Measurements from ENCODE around the gene NKAIN2. TPM values are rescaled to one million over a fixed set of nuclear protein-coding genes. Genes with fewer than 3 reads are reported as not detected.
"Not testable (repeated sequence)": the region's sequence is repeated elsewhere in the genome, so short reads cannot be mapped to it uniquely, and the experiment has no call there.

The NKAIN2 gene
- total RNA-seq, 2 donors from 2014 or later, result 0.31 to 2.3 TPM

GRCh38 chr6:124400261-124400999 is 596.8 kb downstream of the NKAIN2 start:
- Histone ChIP-seq H3K4me3 (no peak overlapping the region), H3K9me3 (no peaks in the 10 kb centered on the region), H3K36me3 (no peaks in the 10 kb centered on the region), H3K27ac (no peak overlapping the region), H3K4me1 (no peaks in the 10 kb centered on the region), H3K27me3 (no peaks in the 10 kb centered on the region)
- no peak for DNase-seq (ENCODE audit: low spot score)
- peak in 1 of 2 donors; percentile 45 for TF ChIP-seq CTCF (IDR thresholded peaks at IDR 0.05)

- not testable (repeated sequence) for H3K27ac ChIP-seq; H3K36me3 ChIP-seq; DNase-seq (ENCODE audit: low spot score)
These were observed 606.8 kb downstream of the NKAIN2 start for GRCh38 chr6:124410425-124410824.

GRCh38 chr6:124412657-124413056 is 609.0 kb downstream of the NKAIN2 start:
- H3K4me1 ChIP-seq; H3K27me3 ChIP-seq; H3K4me3 ChIP-seq; DNase-seq (ENCODE audit: low spot score); H3K36me3 ChIP-seq; H3K27ac ChIP-seq; H3K9me3 ChIP-seq: not testable (repeated sequence)

More at GRCh38 chr6:124410425-124410824, 606.8 kb downstream of the NKAIN2 start:
- not testable (repeated sequence) for H3K4me1 ChIP-seq, H3K4me3 ChIP-seq, H3K27me3 ChIP-seq, H3K9me3 ChIP-seq

GRCh38 chr6:124420116-124420840 is 616.6 kb downstream of the NKAIN2 start:
- H3K4me1 ChIP-seq, result no peaks in the 10 kb centered on the region
- TF ChIP-seq CTCF (IDR thresholded peaks at IDR 0.05), result no peak
- no peak overlapping the region for H3K27ac ChIP-seq
- no peak overlapping the region for H3K4me3 ChIP-seq
- no peaks in the 10 kb centered on the region for H3K36me3 ChIP-seq
- no peaks in the 10 kb centered on the region for H3K9me3 ChIP-seq
- DNase-seq (ENCODE audit: low spot score), result no peak
- no peaks in the 10 kb centered on the region for H3K27me3 ChIP-seq

- Histone ChIP-seq H3K36me3 (no peaks in the 10 kb centered on the region), H3K4me3 (no peak overlapping the region), H3K9me3 (no peaks in the 10 kb centered on the region), H3K27ac (no peak overlapping the region), H3K4me1 (no peaks in the 10 kb centered on the region), H3K27me3 (no peaks in the 10 kb centered on the region)
- no peak for DNase-seq (ENCODE audit: low spot score)
- no peak for TF ChIP-seq CTCF (IDR thresholded peaks at IDR 0.05)
These were observed 620.0 kb downstream of the NKAIN2 start for GRCh38 chr6:124423621-124424020.

- H3K9me3 ChIP-seq, result no peaks in the 10 kb centered on the region
- H3K4me3 ChIP-seq, result no peak overlapping the region
- no peaks in the 10 kb centered on the region for H3K4me1 ChIP-seq
- DNase-seq (ENCODE audit: low spot score), result no peak
- TF ChIP-seq CTCF (IDR thresholded peaks at IDR 0.05), result no peak
- no peaks in the 10 kb centered on the region for H3K36me3 ChIP-seq
- H3K27ac ChIP-seq, result no peak overlapping the region
- H3K27me3 ChIP-seq, result no peaks in the 10 kb centered on the region
These were observed 627.2 kb downstream of the NKAIN2 start for GRCh38 chr6:124430740-124431318.
